Spleen (tissue), 11 donors: Measurements from ENCODE around the gene PDIA5. TPM values are rescaled to one million over a fixed set of nuclear protein-coding genes. Genes with fewer than 3 reads are reported as not detected.

Source experiments
- DNase-seq: peaks from one replicate; pipeline ENCODE4 v3.0.0-alpha.2; 2020
- H3K27ac ChIP-seq, 8 donors: fragments of 200-600 bp; sonication (generic) in 7 of 8; 1 replicate in 4 of 8; 2 replicates in 4 of 8; pipeline versions ENCODE4 v1.5.0 to v1.8.0; 2016 to 2021; ENCODE audit warnings: inconsistent platforms in 4 of 8, mild to moderate bottlenecking in 4 of 8, moderate library complexity in 1 of 8
- H3K27me3 ChIP-seq, 7 donors: fragments of 200-600 bp; sonication (generic) in 6 of 7; replicated peaks in 1 of 7; 1 replicate in 4 of 7; 2 replicates in 3 of 7; pipeline versions ENCODE4 v1.5.0 to v1.8.0; 2016 to 2021; ENCODE audit warnings: inconsistent platforms in 3 of 7, mild to moderate bottlenecking in 1 of 7
- H3K36me3 ChIP-seq, 6 donors: fragments of 200-600 bp; sonication (generic) in 5 of 6; 1 replicate in 4 of 6; 2 replicates in 2 of 6; pipeline versions ENCODE4 v1.5.0 to v1.8.0; 2016 to 2021; ENCODE audit warnings: inconsistent platforms in 2 of 6
- H3K4me1 ChIP-seq, 6 donors: fragments of 200-600 bp; sonication (generic) in 5 of 6; 1 replicate in 3 of 6; 2 replicates in 3 of 6; pipeline versions ENCODE4 v1.5.0 to v1.8.0; 2016 to 2021; ENCODE audit warnings: inconsistent platforms in 3 of 6
- H3K4me3 ChIP-seq, 8 donors: fragments of 200-600 bp; sonication (generic) in 7 of 8; 1 replicate in 4 of 8; 2 replicates in 4 of 8; pipeline versions ENCODE4 v1.5.0 to v1.8.0; 2016 to 2021; ENCODE audit warnings: inconsistent platforms in 4 of 8, mild to moderate bottlenecking in 4 of 8, moderate library complexity in 2 of 8
- H3K9me3 ChIP-seq, 8 donors: fragments of 200-600 bp; sonication (generic) in 7 of 8; 1 replicate in 4 of 8; 2 replicates in 4 of 8; pipeline versions ENCODE4 v1.5.0 to v1.8.0; 2016 to 2021; ENCODE audit warnings: inconsistent platforms in 4 of 8
- CTCF ChIP-seq, 11 experiments: fragments of 200-600 bp in 7 of 11; fragments of 450-650 bp in 4 of 11; sonication (generic) in 4 of 11; IDR thresholded peaks in 8 of 11; conservative IDR thresholded peaks in 3 of 11; 1 replicate in 7 of 11; 2 replicates in 4 of 11; pipeline versions ENCODE4 v1.4.0 to v1.8.0; 2016 to 2021; ENCODE audit warnings: antibody characterized with exemption in 11 of 11, inconsistent platforms in 4 of 11, mild to moderate bottlenecking in 1 of 11
- POLR2A ChIP-seq, 3 donors: fragments of 450-650 bp; IDR thresholded peaks; one replicate each; pipeline ENCODE4 v1.5.1; 2017; ENCODE audit warnings: antibody characterized with exemption in 3 of 3, mild to moderate bottlenecking in 1 of 3
- POLR2AphosphoS5 ChIP-seq, 3 donors: sonication (generic); formaldehyde crosslinking; IDR thresholded peaks; one replicate each; pipeline ENCODE4 v1.5.1; 2017; ENCODE audit warnings: antibody characterized with exemption in 3 of 3
- WGBS, 5 donors: extraction: QIAGEN DNeasy Blood & Tissue Kit in 3 of 5; methylation state at CpG; one replicate each; pipeline versions ENCODE4 v1.1.5 to v1.1.7; 2013 to 2018; 5-methylcytosine and 5-hydroxymethylcytosine counted together
- intact Hi-C: fragments of 100-400 bp; cut with DNase I; formaldehyde crosslinking; loops from one replicate; pipeline ENCODE4 v1.15.0; 2023; ENCODE audit warnings: low total_unique reads
- polyA plus RNA-seq, 3 donors: library from polyadenylated mRNA; stranded (reverse); fragments of 200-250 nt; gene quantifications; one replicate each; pipeline ENCODE4 v1.2.1, GENCODE V29; 2013
- total RNA-seq, 7 donors: library from RNA; depleted of rRNA in 3 of 7; stranded (reverse); fragments of >200 nt in 3 of 7; fragmentation: NEBNext Ultra II Directional in 4 of 7; extraction: Animal tissue kit (Norgen Biotek cat#: 25700) in 4 of 7; gene quantifications; one replicate each; pipeline versions ENCODE4 v1.1.0 to v1.2.1, GENCODE V29; 2016 to 2021
- donor health status: healthy with polysubstance abuse.
- donor health status: DM: no; HTN: no; CAD: no; lungs with moderate emphysema.
- donor health status: DM: no; HTN: no; CAD: no.
- donor health status: Bipolar disorder and iron deficiency.
- donor health status: healthy.
- donor health status: DM: no; HTN: no; CAD: no.
- donor health status: DM: yes; HTN: yes; CAD: no.

Gene PDIA5
- total and polyA plus RNA-seq, 10 donors = 5.8 to 30.2 (median 19.7) TPM

GRCh38 chr3:123158330-123158729 lies 91.5 kb downstream of the PDIA5 start:
- TF ChIP-seq POLR2A (IDR thresholded peaks at IDR 0.05) (no peak), CTCF (IDR thresholded peaks at IDR 0.05 in 8 of 11, conservative IDR thresholded peaks at IDR 0.05 in 3 of 11) (no peak), POLR2AphosphoS5 (IDR thresholded peaks at IDR 0.05) (no peak)
- Histone ChIP-seq H3K4me3 (no peak overlapping the region), H3K9me3 (no peaks in the 10 kb centered on the region), H3K27me3 (no peaks in the 10 kb centered on the region), H3K36me3 (peaks cover 0 to 98% (median 33%) of the 10 kb centered on the region in 6 donors), H3K4me1 (peaks cover 0 to 14% (median 0%) of the 10 kb centered on the region in 6 donors), H3K27ac (no peak overlapping the region)
- intact Hi-C loops = no loop called here
- WGBS, 5 donors = 63 to 83% (median 77%) methylated on average over 3 to 4 of the region's 4 CpGs
- no peak for DNase-seq

DNA sequence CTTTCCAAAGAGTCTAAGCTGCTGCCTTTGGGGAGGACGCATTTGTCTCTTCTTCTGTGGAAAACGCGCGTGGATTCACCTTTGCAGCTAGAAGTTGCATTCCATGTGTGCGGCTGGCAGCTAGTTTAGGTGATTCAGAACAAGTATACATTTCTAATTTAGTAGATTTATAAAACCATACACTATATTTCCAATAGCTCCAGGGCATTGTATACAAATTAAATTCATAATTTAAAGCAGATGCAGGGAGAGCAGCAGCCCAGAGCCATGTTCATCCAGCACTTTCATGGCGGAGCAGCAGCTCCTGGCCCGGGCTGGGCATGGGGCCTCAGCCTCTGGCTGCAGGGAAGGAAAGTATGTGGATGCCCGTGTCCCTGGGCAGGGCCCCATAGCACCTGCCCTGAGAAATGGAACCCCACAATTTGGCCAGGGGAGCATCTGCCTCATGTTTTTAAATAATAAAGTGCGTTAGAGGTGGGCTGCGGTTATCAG lies 92.1 kb downstream of the PDIA5 start:
- no peak for TF ChIP-seq POLR2AphosphoS5 (IDR thresholded peaks at IDR 0.05)
- TF ChIP-seq CTCF (IDR thresholded peaks at IDR 0.05 in 8 of 11, conservative IDR thresholded peaks at IDR 0.05 in 3 of 11) = no peak
- TF ChIP-seq POLR2A (IDR thresholded peaks at IDR 0.05) = no peak
- WGBS, 5 donors = 94 to 98% (median 95%) methylated on average over 10 of the region's 10 CpGs
- no peaks in the 10 kb centered on the region for H3K9me3 ChIP-seq
- H3K4me1 ChIP-seq = peaks cover 0 to 8% (median 0%) of the 10 kb centered on the region in 6 donors
- H3K4me3 ChIP-seq = no peak overlapping the region
- no peak overlapping the region for H3K27ac ChIP-seq
- no peaks in the 10 kb centered on the region for H3K27me3 ChIP-seq
- H3K36me3 ChIP-seq = peaks cover 0 to 98% (median 34%) of the 10 kb centered on the region in 6 donors
- intact Hi-C loops = no loop called here
- no peak for DNase-seq

GRCh38 chr3:123159926-123160635 lies 93.3 kb downstream of the PDIA5 start:
- no peak overlapping the region for H3K4me3 ChIP-seq
- no peaks in the 10 kb centered on the region for H3K27me3 ChIP-seq
- peaks cover 0 to 98% (median 42%) of the 10 kb centered on the region in 6 donors for H3K36me3 ChIP-seq
- intact Hi-C loops = no loop called here
- DNase-seq = no peak
- no peak overlapping the region for H3K27ac ChIP-seq
- H3K4me1 ChIP-seq = no peaks in the 10 kb centered on the region
- no peak for TF ChIP-seq POLR2AphosphoS5 (IDR thresholded peaks at IDR 0.05)
- TF ChIP-seq CTCF (IDR thresholded peaks at IDR 0.05 in 8 of 11, conservative IDR thresholded peaks at IDR 0.05 in 3 of 11) = no peak
- TF ChIP-seq POLR2A (IDR thresholded peaks at IDR 0.05) = no peak
- peaks cover 0 to 4% (median 0%) of the 10 kb centered on the region in 8 donors for H3K9me3 ChIP-seq
- WGBS, 5 donors = 81 to 96% (median 91%) methylated on average over 9 of the region's 9 CpGs

GRCh38 chr3:123161167-123161566 lies 94.3 kb downstream of the PDIA5 start:
- Histone ChIP-seq H3K36me3 (peaks cover 0 to 92% (median 37%) of the 10 kb centered on the region in 6 donors), H3K4me1 (no peaks in the 10 kb centered on the region), H3K9me3 (peaks cover 0 to 6% (median 0%) of the 10 kb centered on the region in 8 donors), H3K4me3 (no peak overlapping the region), H3K27ac (no peak overlapping the region), H3K27me3 (no peaks in the 10 kb centered on the region)
- intact Hi-C loops = no loop called here
- 94 to 97% (median 96%) methylated on average over 7 of the region's 7 CpGs for WGBS, 5 donors
- no peak for DNase-seq
- TF ChIP-seq POLR2A (IDR thresholded peaks at IDR 0.05) = no peak
- no peak for TF ChIP-seq CTCF (IDR thresholded peaks at IDR 0.05 in 8 of 11, conservative IDR thresholded peaks at IDR 0.05 in 3 of 11)
- no peak for TF ChIP-seq POLR2AphosphoS5 (IDR thresholded peaks at IDR 0.05)
